NCI-H1092 (cell line): ENCODE results near the gene HS1BP3.

ENCODE experiments used
- DNase-seq: peaks from one replicate; lab custom pipeline; 2025; lab: John Stamatoyannopoulos, UW

HS1BP3 gene

GRCh38 chr2:20650877-20651730 is at the start of gene HS1BP3:
Gene HS1BP3 (minus strand): TSS chr2:20651098. CDS start chr2:20651063, 35 bp downstream.
- DNase-seq: peak; percentile 44

- no peak for DNase-seq
These were observed 48.2 kb upstream of the HS1BP3 start for GRCh38 chr2:20698916-20699613.

- DNase-seq: no peak
These were observed 46.5 kb upstream of the HS1BP3 start for GRCh38 chr2:20697322-20697934.

GRCh38 chr2:20696366-20696765 is 45.5 kb upstream of the HS1BP3 start:
- DNase-seq: no peak

- no peak for DNase-seq
These were observed 42.4 kb upstream of the HS1BP3 start for GRCh38 chr2:20693317-20693716.

GRCh38 chr2:20692081-20692480 is 41.2 kb upstream of the HS1BP3 start:
- DNase-seq: no peak

GRCh38 chr2:20691076-20691734 is 40.3 kb upstream of the HS1BP3 start:
- no peak for DNase-seq

- DNase-seq: no peak
These were observed 38.7 kb upstream of the HS1BP3 start for GRCh38 chr2:20689428-20690264.

GRCh38 chr2:20687260-20687832 is 36.4 kb upstream of the HS1BP3 start:
- DNase-seq: no peak

- DNase-seq: no peak
These were observed 33.7 kb upstream of the HS1BP3 start for GRCh38 chr2:20684581-20685063.

GRCh38 chr2:20682167-20682920 is 31.4 kb upstream of the HS1BP3 start:
- no peak for DNase-seq

- no peak for DNase-seq
These were observed 30.0 kb upstream of the HS1BP3 start for GRCh38 chr2:20680744-20681375.

- DNase-seq: no peak
These were observed 27.9 kb upstream of the HS1BP3 start for GRCh38 chr2:20678780-20679179.

- DNase-seq: no peak
These were observed 27.1 kb upstream of the HS1BP3 start for GRCh38 chr2:20678086-20678395.

- DNase-seq: no peak
These were observed 26.6 kb upstream of the HS1BP3 start for GRCh38 chr2:20677301-20678085.

- no peak for DNase-seq
These were observed 25.7 kb upstream of the HS1BP3 start for GRCh38 chr2:20676353-20677215.

- no peak for DNase-seq
These were observed 24.9 kb upstream of the HS1BP3 start for GRCh38 chr2:20675701-20676352.
